CD14-positive monocyte (primary cell): ENCODE measurements around the gene SULT1C2. TPM values are rescaled to one million over a fixed set of nuclear protein-coding genes. Genes with fewer than 3 reads are reported as not detected.

ENCODE experiments used
- DNase-seq, 3 donors: peaks; one replicate each; pipeline ENCODE4 v3.0.0-alpha.2; 2011 to 2022
- H2AFZ ChIP-seq: 2 replicates; pipeline ENCODE4 v1.6.0; 2012; ENCODE audit warnings: mild to moderate bottlenecking, low read depth, low read length, inconsistent platforms; ENCODE audit not compliant: insufficient read depth, poor library complexity, severe bottlenecking
- H3K27ac ChIP-seq, 2 donors: 1 replicate in 1 of 2; 2 replicates in 1 of 2; pipeline ENCODE4 v1.5.1; 2012 to 2013; ENCODE audit warnings: low read length in 2 of 2, control low read depth in 1 of 2, inconsistent platforms in 1 of 2, low read depth in 1 of 2, mild to moderate bottlenecking in 1 of 2
- H3K27me3 ChIP-seq, 2 donors: one replicate each; pipeline versions ENCODE4 v1.6.0 to v1.6.1; 2011 to 2013; ENCODE audit warnings: low read length in 2 of 2; ENCODE audit not compliant: control insufficient read depth in 2 of 2, insufficient read depth in 2 of 2
- H3K36me3 ChIP-seq, 2 donors: replicated peaks in 1 of 2; 1 replicate in 1 of 2; 2 replicates in 1 of 2; pipeline versions ENCODE4 v1.5.1 to v1.6.1; 2012 to 2013; ENCODE audit warnings: low read length in 2 of 2, control low read depth in 1 of 2, inconsistent platforms in 1 of 2, mild to moderate bottlenecking in 1 of 2; ENCODE audit not compliant: insufficient read depth in 2 of 2, control insufficient read depth in 1 of 2
- H3K4me1 ChIP-seq, 2 donors: 1 replicate in 1 of 2; 2 replicates in 1 of 2; pipeline versions ENCODE4 v1.5.1 to v1.6.1; 2012 to 2013; ENCODE audit warnings: low read length in 2 of 2, control low read depth in 1 of 2, inconsistent platforms in 1 of 2, mild to moderate bottlenecking in 1 of 2, moderate library complexity in 1 of 2; ENCODE audit not compliant: insufficient read depth in 2 of 2, control insufficient read depth in 1 of 2
- H3K4me2 ChIP-seq: replicated peaks from 2 replicates; pipeline ENCODE3; 2012; ENCODE audit warnings: low read length, moderate library complexity, mild to moderate bottlenecking; ENCODE audit not compliant: poor library complexity, severe bottlenecking; ENCODE audit errors: extremely low read depth
- H3K4me3 ChIP-seq, 3 experiments: fragments of 200-600 bp in 1 of 3; sonication (generic) in 1 of 3; replicated peaks in 1 of 3; 1 replicate in 2 of 3; 2 replicates in 1 of 3; pipeline ENCODE4 v1.5.1; 2011 to 2013; ENCODE audit warnings: low read length in 3 of 3, mild to moderate bottlenecking in 3 of 3, control low read depth in 2 of 3, low read depth in 2 of 3, inconsistent platforms in 1 of 3, moderate library complexity in 1 of 3
- H3K79me2 ChIP-seq: 2 replicates; pipeline ENCODE4 v1.6.0; 2012; ENCODE audit warnings: mild to moderate bottlenecking, control low read depth, inconsistent platforms, low read length, moderate library complexity; ENCODE audit not compliant: insufficient read depth
- H3K9ac ChIP-seq: 2 replicates; pipeline ENCODE4 v1.6.0; 2017; ENCODE audit warnings: low read length, mild to moderate bottlenecking; ENCODE audit not compliant: insufficient read depth, poor library complexity, severe bottlenecking
- H3K9me3 ChIP-seq, 2 donors: replicated peaks in 1 of 2; 1 replicate in 1 of 2; 2 replicates in 1 of 2; pipeline versions ENCODE4 v1.5.1 to v1.6.1; 2012 to 2013; ENCODE audit warnings: low read length in 2 of 2, control low read depth in 1 of 2; ENCODE audit not compliant: control insufficient read depth in 1 of 2, insufficient read depth in 1 of 2
- H4K20me1 ChIP-seq: 2 replicates; pipeline ENCODE4 v1.6.0; 2012; ENCODE audit warnings: mild to moderate bottlenecking, low read length, control low read depth, moderate library complexity; ENCODE audit not compliant: insufficient read depth
- H3K27ac Mint-ChIP-seq, 7 donors: one replicate each; pipeline ENCODE4 v1.8.0; 2020; ENCODE audit warnings: mild to moderate bottlenecking in 7 of 7, mixed read lengths in 7 of 7, moderate library complexity in 6 of 7, inconsistent platforms in 2 of 7
- H3K27me3 Mint-ChIP-seq, 3 donors: one replicate each; pipeline ENCODE4 v1.8.0; 2021 to 2022; ENCODE audit warnings: low read depth in 3 of 3, mild to moderate bottlenecking in 3 of 3, mixed read lengths in 3 of 3, moderate library complexity in 3 of 3, inconsistent platforms in 1 of 3
- H3K36me3 Mint-ChIP-seq, 2 donors: one replicate each; pipeline ENCODE4 v1.8.0; 2020; ENCODE audit warnings: mixed read lengths in 2 of 2, inconsistent platforms in 1 of 2, mild to moderate bottlenecking in 1 of 2
- H3K4me1 Mint-ChIP-seq: one replicate; pipeline ENCODE4 v1.8.0; 2020; ENCODE audit warnings: mild to moderate bottlenecking, mixed read lengths
- H3K4me3 Mint-ChIP-seq, 2 donors: one replicate each; pipeline ENCODE4 v1.8.0; 2020; ENCODE audit warnings: mild to moderate bottlenecking in 2 of 2, mixed read lengths in 2 of 2, moderate library complexity in 1 of 2
- H3K9me3 Mint-ChIP-seq, 7 donors: one replicate each; pipeline ENCODE4 v1.8.0; 2020 to 2022; ENCODE audit warnings: mixed read lengths in 7 of 7, mild to moderate bottlenecking in 6 of 7, moderate library complexity in 6 of 7, inconsistent platforms in 2 of 7
- WGBS: methylation state at CpG from one replicate; pipeline ENCODE4 v1.1.5; 2013; ENCODE audit warnings: missing lambda C conversion rate; ENCODE audit not compliant: insufficient coverage; 5-methylcytosine and 5-hydroxymethylcytosine counted together
- intact Hi-C, 2 donors: fragments of 100-400 bp; cut with micrococcal nuclease; formaldehyde crosslinking; loops; one replicate each; pipeline versions ENCODE4 v1.15.0 to v1.15.1; 2023
- polyA plus RNA-seq, 3 donors: library from polyadenylated mRNA; depleted of rRNA in 1 of 3; unstranded in 2 of 3; stranded (reverse) in 1 of 3; fragments of 300-500 nt in 2 of 3; fragments of >200 nt in 1 of 3; fragmentation: Illumina TruSeq in 2 of 3; gene quantifications; 1 replicate in 2 of 3; 2 replicates in 1 of 3; pipeline ENCODE4 v1.2.3, GENCODE V29; 2012 to 2021
- TF ChIP-seq, protein P1 (sequence below): fragments of 200-600 bp; IDR thresholded peaks from one replicate; pipeline ENCODE4 v1.8.0; 2022; ENCODE audit warnings: antibody characterized with exemption, mild to moderate bottlenecking

The SULT1C2 gene
- polyA plus RNA-seq, 3 donors, result not detected

DNA sequence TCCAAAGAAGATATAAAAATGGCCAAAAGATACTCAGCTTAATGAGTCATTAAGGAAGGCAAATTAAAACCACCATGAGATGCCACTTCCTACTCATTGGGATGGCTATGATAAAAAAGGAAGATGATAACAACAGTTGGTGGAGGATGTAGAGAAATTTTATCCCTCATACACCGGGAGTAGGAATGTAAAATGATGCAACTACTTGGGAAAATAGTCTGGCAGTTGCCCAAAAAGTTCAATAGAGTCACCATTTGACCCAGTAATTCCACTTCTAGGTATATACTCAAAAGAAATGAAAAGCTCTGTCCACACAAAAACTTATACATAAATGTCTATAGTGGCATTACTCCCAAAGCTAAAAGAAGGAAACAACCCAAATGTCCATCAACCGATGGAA lies 10.1 kb upstream of the SULT1C2 start:
- Histone ChIP-seq H3K27me3 (no peaks in the 10 kb centered on the region), H4K20me1 (no peaks in the 10 kb centered on the region), H3K9me3 (no peaks in the 10 kb centered on the region), H3K27ac (no peak overlapping the region), H2AFZ (no peak overlapping the region), H3K36me3 (no peaks in the 10 kb centered on the region), H3K9ac (no peak overlapping the region), H3K4me2 (no peak overlapping the region), H3K4me1 (no peaks in the 10 kb centered on the region), H3K4me3 (no peak overlapping the region), H3K79me2 (no peaks in the 10 kb centered on the region)
- H3K4me3 Mint-ChIP-seq, result no peak overlapping the region
- peaks cover 3% of the 10 kb centered on the region for H3K4me1 Mint-ChIP-seq
- peaks cover 0 to 2% (median 1%) of the 10 kb centered on the region in 3 donors for H3K27me3 Mint-ChIP-seq
- no CpG with 5 or more reads among the region's 2 CpGs for WGBS
- intact Hi-C loops, result no loop called here
- H3K27ac Mint-ChIP-seq, result no peak overlapping the region
- DNase-seq, result no peak
- TF ChIP-seq, protein P1, sequence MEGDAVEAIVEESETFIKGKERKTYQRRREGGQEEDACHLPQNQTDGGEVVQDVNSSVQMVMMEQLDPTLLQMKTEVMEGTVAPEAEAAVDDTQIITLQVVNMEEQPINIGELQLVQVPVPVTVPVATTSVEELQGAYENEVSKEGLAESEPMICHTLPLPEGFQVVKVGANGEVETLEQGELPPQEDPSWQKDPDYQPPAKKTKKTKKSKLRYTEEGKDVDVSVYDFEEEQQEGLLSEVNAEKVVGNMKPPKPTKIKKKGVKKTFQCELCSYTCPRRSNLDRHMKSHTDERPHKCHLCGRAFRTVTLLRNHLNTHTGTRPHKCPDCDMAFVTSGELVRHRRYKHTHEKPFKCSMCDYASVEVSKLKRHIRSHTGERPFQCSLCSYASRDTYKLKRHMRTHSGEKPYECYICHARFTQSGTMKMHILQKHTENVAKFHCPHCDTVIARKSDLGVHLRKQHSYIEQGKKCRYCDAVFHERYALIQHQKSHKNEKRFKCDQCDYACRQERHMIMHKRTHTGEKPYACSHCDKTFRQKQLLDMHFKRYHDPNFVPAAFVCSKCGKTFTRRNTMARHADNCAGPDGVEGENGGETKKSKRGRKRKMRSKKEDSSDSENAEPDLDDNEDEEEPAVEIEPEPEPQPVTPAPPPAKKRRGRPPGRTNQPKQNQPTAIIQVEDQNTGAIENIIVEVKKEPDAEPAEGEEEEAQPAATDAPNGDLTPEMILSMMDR, result no peak
- H3K9me3 Mint-ChIP-seq, result peaks cover 0 to 4% (median 1%) of the 10 kb centered on the region in 7 donors
- no peaks in the 10 kb centered on the region for H3K36me3 Mint-ChIP-seq

- no CpG with 5 or more reads among the region's 5 CpGs for WGBS
- no peaks in the 10 kb centered on the region for H3K9me3 ChIP-seq
- Mint-ChIP-seq H3K4me1 (peaks cover 3% of the 10 kb centered on the region), H3K4me3 (no peak overlapping the region), H3K27ac (no peak overlapping the region), H3K27me3 (peaks cover 0 to 2% (median 1%) of the 10 kb centered on the region in 3 donors), H3K36me3 (no peaks in the 10 kb centered on the region), H3K9me3 (peaks cover 0 to 5% (median 1%) of the 10 kb centered on the region in 7 donors)
- H3K79me2 ChIP-seq, result no peaks in the 10 kb centered on the region
- no peaks in the 10 kb centered on the region for H3K4me1 ChIP-seq
- no peaks in the 10 kb centered on the region for H3K27me3 ChIP-seq
- no peak for DNase-seq
- no peak overlapping the region for H3K4me3 ChIP-seq
- intact Hi-C loops, result no loop called here
- no peak overlapping the region for H3K27ac ChIP-seq
- H3K4me2 ChIP-seq, result no peak overlapping the region
- TF ChIP-seq, protein P1, result no peak
- H3K36me3 ChIP-seq, result no peaks in the 10 kb centered on the region
- no peaks in the 10 kb centered on the region for H4K20me1 ChIP-seq
- no peak overlapping the region for H3K9ac ChIP-seq
- H2AFZ ChIP-seq, result no peak overlapping the region
Observed at GRCh38 chr2:108279468-108279867, 9.2 kb upstream of the SULT1C2 start.
